ENCODE data around the gene CSE1L. TPM values are rescaled to one million over a fixed set of nuclear protein-coding genes. Genes with fewer than 3 reads are reported as not detected.

Gene CSE1L, protein sequence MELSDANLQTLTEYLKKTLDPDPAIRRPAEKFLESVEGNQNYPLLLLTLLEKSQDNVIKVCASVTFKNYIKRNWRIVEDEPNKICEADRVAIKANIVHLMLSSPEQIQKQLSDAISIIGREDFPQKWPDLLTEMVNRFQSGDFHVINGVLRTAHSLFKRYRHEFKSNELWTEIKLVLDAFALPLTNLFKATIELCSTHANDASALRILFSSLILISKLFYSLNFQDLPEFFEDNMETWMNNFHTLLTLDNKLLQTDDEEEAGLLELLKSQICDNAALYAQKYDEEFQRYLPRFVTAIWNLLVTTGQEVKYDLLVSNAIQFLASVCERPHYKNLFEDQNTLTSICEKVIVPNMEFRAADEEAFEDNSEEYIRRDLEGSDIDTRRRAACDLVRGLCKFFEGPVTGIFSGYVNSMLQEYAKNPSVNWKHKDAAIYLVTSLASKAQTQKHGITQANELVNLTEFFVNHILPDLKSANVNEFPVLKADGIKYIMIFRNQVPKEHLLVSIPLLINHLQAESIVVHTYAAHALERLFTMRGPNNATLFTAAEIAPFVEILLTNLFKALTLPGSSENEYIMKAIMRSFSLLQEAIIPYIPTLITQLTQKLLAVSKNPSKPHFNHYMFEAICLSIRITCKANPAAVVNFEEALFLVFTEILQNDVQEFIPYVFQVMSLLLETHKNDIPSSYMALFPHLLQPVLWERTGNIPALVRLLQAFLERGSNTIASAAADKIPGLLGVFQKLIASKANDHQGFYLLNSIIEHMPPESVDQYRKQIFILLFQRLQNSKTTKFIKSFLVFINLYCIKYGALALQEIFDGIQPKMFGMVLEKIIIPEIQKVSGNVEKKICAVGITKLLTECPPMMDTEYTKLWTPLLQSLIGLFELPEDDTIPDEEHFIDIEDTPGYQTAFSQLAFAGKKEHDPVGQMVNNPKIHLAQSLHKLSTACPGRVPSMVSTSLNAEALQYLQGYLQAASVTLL
- 10 to 100 TPM; 22.4 to 40.0 (median 32.9) TPM for total RNA-seq
- long read RNA-seq, donor 1, transcript CSE1L-201 (25 exons, 3,553 nt): major isoform, 25 of 30 reads
- long read RNA-seq, donor 1, partial matches to known transcripts: 3 of 30 reads
- long read RNA-seq, donor 1, other reads (novel, unspliced or antisense): 2 of 30 reads
- long read RNA-seq, donor 2, partial matches to known transcripts: 3 of 6 reads
- long read RNA-seq, donor 2, other reads (novel, unspliced or antisense): 1 of 6 reads

DNA sequence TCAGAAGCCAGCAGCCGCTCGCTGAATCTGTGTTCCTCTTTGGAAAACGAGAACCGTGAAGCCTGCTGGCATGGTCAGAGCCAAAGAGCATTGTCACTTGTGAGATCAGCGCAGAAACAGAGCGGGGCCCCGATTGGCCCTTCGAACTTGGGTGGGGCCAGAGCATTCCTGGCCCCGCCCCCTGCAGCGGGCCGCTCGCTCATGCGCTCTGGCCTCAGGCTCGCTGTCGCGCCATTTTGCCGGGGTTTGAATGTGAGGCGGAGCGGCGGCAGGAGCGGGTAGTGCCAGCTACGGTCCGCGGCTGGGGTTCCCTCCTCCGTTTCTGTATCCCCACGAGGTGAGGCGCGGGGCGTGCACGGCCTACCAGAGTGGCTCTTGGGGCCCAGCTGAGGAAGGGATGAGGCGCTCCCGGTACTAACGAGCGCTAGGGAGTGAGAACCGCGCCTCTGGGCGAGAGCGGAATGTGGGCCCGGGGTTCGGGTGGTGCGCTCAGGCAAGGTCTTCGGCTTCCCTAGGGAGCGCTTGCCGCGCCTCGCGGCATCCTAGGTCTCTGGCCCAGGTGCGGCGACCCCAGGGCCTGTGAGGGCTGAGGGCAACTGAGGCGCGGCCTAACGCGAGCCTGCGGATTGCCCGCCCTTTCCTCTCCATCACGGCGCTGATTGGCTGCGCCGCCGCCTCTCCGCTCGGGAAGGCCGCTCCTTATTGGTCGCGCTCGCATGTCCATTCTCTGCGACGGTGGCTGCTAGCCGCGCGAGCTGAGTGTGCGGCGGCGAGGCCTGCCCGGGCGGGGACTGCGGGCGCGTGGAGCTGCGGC is at the start of gene CSE1L:
Gene CSE1L, plus strand, starts transcription at position 226 of the 814 bp plus-strand sequence. CDS start 12,152 bp downstream, outside the sequence.
- H3K4me1 ChIP-seq (ENCODE audit: low read depth): peaks cover 11% of the 10 kb centered on the region
- intact Hi-C loops (cut with DNase I, micrococcal nuclease): no loop called here
- H3K9me3 ChIP-seq: no peaks in the 10 kb centered on the region
- peaks cover 3% of the 10 kb centered on the region for H3K36me3 ChIP-seq (ENCODE audit: low read depth)
- peak; percentile 94 to 97 (median 96) for DNase-seq
- peak; percentile 96 for ATAC-seq
- TF ChIP-seq, protein P1, sequence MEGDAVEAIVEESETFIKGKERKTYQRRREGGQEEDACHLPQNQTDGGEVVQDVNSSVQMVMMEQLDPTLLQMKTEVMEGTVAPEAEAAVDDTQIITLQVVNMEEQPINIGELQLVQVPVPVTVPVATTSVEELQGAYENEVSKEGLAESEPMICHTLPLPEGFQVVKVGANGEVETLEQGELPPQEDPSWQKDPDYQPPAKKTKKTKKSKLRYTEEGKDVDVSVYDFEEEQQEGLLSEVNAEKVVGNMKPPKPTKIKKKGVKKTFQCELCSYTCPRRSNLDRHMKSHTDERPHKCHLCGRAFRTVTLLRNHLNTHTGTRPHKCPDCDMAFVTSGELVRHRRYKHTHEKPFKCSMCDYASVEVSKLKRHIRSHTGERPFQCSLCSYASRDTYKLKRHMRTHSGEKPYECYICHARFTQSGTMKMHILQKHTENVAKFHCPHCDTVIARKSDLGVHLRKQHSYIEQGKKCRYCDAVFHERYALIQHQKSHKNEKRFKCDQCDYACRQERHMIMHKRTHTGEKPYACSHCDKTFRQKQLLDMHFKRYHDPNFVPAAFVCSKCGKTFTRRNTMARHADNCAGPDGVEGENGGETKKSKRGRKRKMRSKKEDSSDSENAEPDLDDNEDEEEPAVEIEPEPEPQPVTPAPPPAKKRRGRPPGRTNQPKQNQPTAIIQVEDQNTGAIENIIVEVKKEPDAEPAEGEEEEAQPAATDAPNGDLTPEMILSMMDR (IDR thresholded peaks at IDR 0.05): no peak
- H3K4me3 ChIP-seq: peak within 1 kb of the TSS; percentile 98

DNA sequence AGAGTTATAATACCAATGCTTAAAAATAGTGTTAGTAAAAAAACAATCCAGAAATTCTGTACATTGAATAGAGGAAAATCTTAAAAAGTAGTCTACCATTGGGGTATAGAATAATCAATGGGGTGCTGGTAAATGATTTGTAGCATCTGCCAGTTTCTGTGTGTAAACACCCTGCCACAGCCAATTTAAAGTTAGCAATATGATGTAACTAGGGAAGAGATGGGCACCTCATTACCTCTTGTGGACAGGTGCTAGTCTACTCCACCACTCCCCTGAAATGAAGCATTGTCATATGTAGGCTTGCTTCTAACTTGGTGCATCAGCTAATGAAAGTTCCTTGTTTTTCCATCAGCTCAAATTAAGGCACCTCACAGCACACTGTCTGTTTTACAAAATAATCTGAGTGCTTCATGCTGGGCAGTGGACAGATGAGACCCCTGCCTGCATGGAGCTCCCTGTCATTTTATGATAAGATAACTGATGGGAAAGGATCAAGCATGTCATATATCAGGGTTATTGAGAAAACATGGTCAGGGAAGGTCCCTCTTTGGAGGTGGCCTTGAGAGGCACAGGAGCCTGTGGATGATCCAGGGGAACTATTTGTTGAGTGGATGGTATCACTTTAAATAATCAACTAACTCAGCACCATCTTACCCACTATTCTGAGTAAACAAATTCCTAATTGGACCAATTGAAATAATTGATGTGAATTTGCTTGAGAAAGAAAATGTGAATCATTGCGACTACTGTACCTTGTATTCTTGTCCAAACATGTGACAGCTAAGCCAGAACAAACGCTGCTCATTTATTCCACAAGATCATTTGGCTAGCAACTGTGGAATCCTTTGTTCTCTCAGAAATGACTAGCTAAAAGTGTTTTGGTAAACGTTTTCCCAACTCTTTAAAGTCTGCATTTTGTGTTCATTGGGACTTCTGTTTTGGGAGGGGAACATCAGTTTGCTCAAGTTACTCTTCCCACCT is 45.9 kb upstream of the CSE1L start:
- Histone ChIP-seq H3K36me3 (ENCODE audit: low read depth) (peaks cover 25% of the 10 kb centered on the region), H3K4me3 (no peak overlapping the region), H3K9me3 (no peaks in the 10 kb centered on the region), H3K4me1 (ENCODE audit: low read depth) (no peaks in the 10 kb centered on the region)
- intact Hi-C loops (cut with DNase I, micrococcal nuclease): no loop called here
- TF ChIP-seq, protein P1 (IDR thresholded peaks at IDR 0.05): no peak
- DNase-seq (no peak), ATAC-seq (no peak)

DNA sequence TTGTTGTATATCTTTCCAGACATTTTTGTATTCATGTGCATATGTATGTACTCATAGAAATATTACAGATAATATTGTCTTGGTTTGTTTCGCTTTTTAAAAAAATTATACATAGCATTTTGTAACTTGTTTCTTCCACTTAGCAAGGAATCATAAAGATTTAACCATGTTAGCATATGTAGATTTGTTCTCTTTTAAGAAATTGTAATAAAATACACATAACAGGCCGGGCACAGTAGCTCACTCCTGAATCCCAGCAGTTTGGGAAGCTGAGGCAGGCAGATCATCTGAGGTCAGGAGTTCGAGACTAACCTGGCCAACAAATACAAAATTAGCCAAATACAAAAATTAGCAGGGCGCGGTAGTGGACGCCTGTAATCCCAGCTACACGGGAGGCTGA is 44.4 kb upstream of the CSE1L start:
- intact Hi-C loops (cut with DNase I, micrococcal nuclease): no loop called here
- TF ChIP-seq, protein P1 (IDR thresholded peaks at IDR 0.05): no peak
- no peak for ATAC-seq
- peaks cover 31% of the 10 kb centered on the region for H3K36me3 ChIP-seq (ENCODE audit: low read depth)
- H3K4me1 ChIP-seq (ENCODE audit: low read depth): no peaks in the 10 kb centered on the region
- no peak for DNase-seq
- H3K9me3 ChIP-seq: no peaks in the 10 kb centered on the region
- no peak overlapping the region for H3K4me3 ChIP-seq

DNA sequence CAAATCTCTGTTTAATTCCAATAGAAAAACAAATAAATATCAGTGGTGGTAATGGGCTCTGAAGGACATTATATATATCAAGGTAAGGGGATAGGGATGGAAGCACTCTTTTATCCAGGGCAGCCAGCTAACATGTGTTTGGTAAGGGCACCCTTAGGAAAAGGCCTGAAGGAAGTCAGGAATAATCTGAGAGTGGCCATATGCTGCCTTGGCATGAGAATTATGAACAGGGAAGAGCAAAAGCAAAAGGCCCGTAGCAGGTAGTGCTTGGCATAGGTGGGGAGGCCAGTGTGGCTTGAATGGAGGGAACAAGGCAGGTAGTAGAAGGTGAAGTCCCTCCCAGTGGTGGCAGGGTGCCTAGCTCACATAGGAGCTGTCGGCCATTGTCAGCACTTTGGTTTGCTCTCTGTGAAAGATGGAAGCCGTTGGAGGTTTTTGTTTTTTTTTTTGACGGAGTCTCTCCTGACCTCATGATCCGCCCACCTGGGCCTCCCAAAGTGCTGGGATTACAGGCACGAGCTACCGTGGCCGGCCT is 39.6 kb upstream of the CSE1L start:
- no peak for ATAC-seq
- intact Hi-C loops (cut with DNase I, micrococcal nuclease): no loop called here
- no peaks in the 10 kb centered on the region for H3K9me3 ChIP-seq
- no peak overlapping the region for H3K4me3 ChIP-seq
- H3K36me3 ChIP-seq (ENCODE audit: low read depth): peaks cover 22% of the 10 kb centered on the region
- DNase-seq: no peak
- TF ChIP-seq, protein P1 (IDR thresholded peaks at IDR 0.05): no peak
- H3K4me1 ChIP-seq (ENCODE audit: low read depth): no peaks in the 10 kb centered on the region

Measured in mucosa of descending colon (tissue), 3 donors.